T-helper 2 cell treated with Interferon-gamma antibody and Interleukin-4, amounts not matched to agents 100 ng/mL and 5 ng/mL, for 36 hours (primary cell): Measurements from ENCODE around the gene ABCG8. TPM values are rescaled to one million over a fixed set of nuclear protein-coding genes. Genes with fewer than 3 reads are reported as not detected.

Experiments
- intact Hi-C: fragments of 100-400 bp; cut with micrococcal nuclease; formaldehyde crosslinking; loops from one replicate; pipeline ENCODE4 v1.15.1; 2023
- total RNA-seq: library from RNA; stranded (reverse); gene quantifications from 2 replicates; pipeline ENCODE4 v1.2.3, GENCODE V29; 2022

ABCG8 gene
- total RNA-seq, 1 donor from 2014 or later, result not detected

- intact Hi-C loops, result no loop called here
These were observed 16.5 kb downstream of the ABCG8 start for GRCh38 chr2:43855292-43855691.

GRCh38 chr2:43872151-43872550, 33.4 kb downstream of the ABCG8 start:
- intact Hi-C loops, result loop anchor here (10.0 kb wide), 1 partner anchor 1083 kb away; no protein-coding TSS in a partner anchor

DNA sequence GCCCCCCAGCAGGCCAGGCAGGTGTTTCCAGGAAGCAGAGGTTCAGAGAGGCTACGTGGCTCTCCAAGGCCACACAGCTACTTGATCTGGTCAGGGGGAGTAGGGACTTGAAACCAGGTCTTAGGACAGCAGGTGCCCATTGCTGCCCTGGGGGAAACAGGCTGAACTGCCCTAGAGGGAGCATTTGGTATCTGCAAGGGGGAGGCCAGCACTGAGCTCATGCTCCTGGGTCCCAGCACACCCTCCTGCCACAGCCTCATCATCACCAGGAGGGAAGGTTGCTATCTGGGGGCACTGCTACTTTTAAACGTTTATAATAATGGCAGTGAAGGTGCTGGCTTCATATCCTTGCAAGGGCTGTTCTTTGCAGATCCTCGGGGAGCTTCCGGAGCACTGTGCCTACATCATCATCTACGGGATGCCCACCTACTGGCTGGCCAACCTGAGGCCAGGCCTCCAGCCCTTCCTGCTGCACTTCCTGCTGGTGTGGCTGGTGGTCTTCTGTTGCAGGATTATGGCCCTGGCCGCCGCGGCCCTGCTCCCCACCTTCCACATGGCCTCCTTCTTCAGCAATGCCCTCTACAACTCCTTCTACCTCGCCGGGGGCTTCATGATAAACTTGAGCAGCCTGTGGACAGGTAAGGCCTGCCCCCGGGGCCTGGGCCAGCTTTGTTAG, 36.1 kb downstream of the ABCG8 start:
- intact Hi-C loops, result loop anchor here (5.0 to 10.0 kb wide), 2 partner anchors 602 to 1080 kb away; no protein-coding TSS in a partner anchor

- intact Hi-C loops, result loop anchor here (1.0 to 10.0 kb wide), 3 partner anchors 266 to 1077 kb away; no protein-coding TSS in a partner anchor
These were observed 39.2 kb downstream of the ABCG8 start for GRCh38 chr2:43877782-43878464.

DNA sequence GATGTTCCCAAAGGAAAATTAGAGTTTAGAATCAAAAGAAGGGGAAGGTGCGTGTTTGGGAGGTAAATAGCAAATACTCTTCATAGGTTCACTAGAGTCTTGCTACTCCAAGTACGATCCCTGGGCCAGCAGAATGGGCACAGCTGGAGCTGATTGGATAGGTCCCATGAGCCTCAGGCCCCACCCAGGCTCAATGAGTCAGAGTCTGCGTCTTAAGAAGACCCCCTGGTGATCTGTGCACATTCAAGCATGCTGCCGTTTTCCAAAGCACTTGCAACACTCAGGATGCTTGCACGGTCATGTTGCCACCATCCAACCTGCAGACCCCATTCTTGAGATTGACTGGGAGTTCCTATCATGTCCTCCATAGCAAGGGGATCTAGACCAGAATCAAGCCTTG, 40.5 kb downstream of the ABCG8 start:
- intact Hi-C loops, result loop anchor here (5.0 to 10.0 kb wide), 2 partner anchors 598 to 1076 kb away; no protein-coding TSS in a partner anchor

GRCh38 chr2:43880471-43880870, 41.7 kb downstream of the ABCG8 start:
- intact Hi-C loops, result no loop called here

DNA sequence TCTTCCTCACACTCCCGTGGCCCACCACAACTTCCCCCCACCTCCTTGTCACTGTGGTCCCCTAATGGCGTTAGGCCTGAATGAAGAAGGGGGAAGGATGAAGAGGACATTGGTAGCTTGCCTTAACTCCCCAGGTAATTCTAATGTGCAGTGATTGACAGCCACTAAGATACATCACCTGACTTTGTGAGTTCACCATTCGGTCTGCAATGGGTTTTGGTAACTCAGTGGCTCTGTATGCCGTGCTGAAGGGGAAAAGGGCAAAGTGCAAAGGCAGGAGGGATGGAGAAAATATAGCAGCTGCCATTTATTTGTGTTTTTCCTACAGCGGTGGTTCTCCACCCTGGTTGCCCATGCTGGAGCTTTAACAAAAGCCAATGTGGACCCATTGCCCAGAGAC, 42.2 kb downstream of the ABCG8 start:
- intact Hi-C loops, result no loop called here

DNA sequence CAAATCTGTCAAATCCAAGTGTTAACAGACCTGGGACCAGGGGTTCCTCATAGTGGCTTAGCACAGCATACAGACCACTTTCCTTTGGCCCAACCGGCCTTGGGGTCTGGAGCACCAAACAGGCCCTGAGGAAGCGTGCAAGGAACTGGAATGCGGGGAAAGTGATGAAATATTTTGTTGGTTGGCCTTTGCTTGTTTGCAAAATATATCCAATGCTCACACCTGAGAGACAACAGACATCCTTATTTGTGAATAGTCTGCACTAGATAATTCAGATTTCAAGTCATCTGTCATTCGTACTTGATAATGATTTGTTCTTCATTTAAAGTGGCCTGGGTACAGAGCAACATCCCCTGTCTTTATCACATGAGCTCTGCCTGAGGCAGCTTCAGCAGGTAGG, 43.5 kb downstream of the ABCG8 start:
- intact Hi-C loops, result no loop called here

DNA sequence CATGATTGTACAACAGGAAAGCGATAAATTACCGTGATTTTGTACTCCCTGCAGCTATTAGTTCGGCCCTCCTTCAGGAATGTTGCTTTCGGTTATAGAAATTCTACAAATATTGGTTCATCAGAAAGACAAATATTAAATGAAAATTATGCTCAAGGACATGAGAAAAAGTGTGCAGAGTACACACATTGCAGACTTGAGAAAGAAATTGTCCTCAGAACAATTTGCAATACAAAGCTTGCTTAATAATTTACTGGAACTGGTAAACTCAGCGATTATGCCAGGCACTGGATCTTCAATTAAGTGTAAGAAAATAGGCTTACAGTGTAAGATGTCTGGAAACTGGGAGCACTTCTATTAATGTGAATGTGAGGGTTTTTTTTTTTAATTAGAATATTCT, 45.9 kb downstream of the ABCG8 start:
- intact Hi-C loops, result no loop called here

- intact Hi-C loops, result no loop called here
These were observed 46.4 kb downstream of the ABCG8 start for GRCh38 chr2:43885132-43885632.

- intact Hi-C loops, result no loop called here
These were observed 48.4 kb downstream of the ABCG8 start for GRCh38 chr2:43887176-43887575.

GRCh38 chr2:43889416-43889815, 50.6 kb downstream of the ABCG8 start:
- intact Hi-C loops, result no loop called here

DNA sequence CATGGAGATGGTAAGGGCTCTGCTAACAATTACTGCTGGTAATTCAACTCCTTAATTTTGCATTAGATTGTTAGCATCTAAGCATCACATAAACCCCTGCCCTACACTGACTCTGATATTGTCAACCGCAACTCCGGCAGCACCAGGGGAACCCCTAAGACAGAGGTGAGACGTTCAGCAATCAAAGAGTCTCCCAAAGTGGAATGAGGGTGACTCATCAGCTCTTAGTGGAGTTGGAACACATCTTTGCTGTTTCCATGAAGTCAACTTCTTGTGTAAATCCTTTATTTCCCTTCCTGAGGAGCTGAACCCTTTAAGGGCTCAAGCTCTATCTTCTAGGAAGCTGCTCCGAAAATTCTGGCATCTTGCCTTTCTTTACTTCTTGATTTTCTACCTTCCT, 52.1 kb downstream of the ABCG8 start:
- intact Hi-C loops, result no loop called here

GRCh38 chr2:43894743-43895142, 56.0 kb downstream of the ABCG8 start:
- intact Hi-C loops, result no loop called here

DNA sequence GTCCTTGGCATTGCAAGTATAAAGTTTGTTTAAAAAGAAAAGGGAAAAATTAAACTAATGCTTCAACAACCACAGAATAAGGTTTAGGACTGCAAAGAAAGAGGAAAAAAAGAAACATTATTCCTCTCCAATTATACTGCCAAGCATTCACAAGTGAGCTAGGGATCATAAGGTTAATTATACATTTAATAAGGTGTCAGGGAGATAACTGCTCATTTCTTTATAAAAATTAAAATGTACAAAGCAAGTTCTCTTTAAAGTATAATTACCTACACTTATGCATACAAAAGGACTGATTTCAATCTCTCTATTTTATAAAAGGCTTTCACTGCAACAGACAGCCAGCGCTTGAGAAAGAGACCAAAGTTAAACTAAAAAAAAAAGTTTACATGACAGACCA, 58.1 kb downstream of the ABCG8 start:
- intact Hi-C loops, result no loop called here

DNA sequence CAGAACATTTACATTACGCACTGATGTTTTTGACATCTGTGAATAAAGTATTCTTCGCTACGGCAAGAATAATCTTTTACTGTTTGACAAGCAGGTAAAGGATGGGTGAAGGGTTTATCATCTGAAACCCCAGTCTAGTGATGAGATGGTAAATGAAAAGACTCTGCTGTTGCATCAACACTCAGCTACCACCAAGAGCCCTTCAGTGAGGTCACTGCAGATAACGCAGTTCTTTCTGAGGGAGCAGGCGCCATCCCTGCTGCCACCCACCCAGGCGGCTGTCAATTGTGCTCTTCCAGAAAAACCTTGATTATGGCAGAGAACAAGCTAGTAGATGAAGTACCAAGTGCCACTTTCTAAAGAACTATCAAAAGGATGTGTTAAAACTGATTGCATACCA, 58.7 kb downstream of the ABCG8 start:
- intact Hi-C loops, result no loop called here

DNA sequence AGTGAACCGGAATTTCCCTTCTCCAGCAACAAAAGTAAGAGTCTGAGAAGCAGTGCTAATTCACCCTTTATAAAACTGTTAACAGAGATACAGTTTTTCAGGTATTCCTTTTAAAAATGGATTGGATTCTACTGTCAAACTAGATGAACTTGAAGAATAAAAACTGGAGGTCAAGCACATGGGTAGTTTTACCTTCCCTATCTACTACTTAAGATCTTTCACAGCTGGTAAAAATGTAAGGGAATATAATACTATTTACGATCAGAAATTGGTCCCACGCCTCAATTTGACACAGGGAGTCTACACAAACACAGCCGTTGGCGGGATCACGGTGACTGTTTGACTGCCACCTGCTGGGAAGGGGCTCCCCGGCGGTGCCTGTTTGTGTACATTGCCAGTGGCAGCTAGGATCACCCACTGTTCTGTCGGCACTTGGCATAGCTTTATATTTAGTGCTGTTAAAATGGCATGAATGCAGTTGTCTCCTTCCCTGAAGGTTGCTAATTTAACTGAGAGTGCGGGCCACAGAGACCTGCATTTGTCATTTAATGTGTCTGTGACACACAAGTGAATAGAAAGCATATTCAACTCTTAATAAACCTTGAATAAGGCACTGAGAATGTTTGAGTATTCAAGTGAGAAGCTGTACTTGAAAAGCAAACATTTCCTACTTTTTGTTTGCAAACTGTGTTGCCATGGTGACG, 59.5 kb downstream of the ABCG8 start:
- intact Hi-C loops, result no loop called here

- intact Hi-C loops, result no loop called here
These were observed 60.1 kb downstream of the ABCG8 start for GRCh38 chr2:43898838-43899346.

DNA sequence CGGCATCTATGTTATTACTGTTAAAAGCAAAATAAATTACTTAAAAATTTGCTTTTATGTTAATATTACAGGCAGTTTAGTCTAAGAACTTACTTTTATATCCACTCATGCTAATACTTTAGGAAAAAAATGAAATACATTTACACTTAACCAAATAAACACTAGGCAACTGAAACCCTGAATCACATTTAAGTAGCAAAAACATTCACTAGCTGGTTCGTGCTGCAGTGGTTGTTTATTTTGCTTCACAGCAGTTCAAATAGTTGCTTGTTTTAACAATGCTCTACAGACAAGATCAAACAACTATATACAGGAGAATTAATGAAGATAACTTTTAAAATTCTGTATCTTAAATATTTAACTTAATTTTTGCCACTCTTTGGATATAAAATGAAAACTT, 60.8 kb downstream of the ABCG8 start:
- intact Hi-C loops, result no loop called here

- intact Hi-C loops, result no loop called here
These were observed 66.6 kb downstream of the ABCG8 start for GRCh38 chr2:43905371-43905803.

DNA sequence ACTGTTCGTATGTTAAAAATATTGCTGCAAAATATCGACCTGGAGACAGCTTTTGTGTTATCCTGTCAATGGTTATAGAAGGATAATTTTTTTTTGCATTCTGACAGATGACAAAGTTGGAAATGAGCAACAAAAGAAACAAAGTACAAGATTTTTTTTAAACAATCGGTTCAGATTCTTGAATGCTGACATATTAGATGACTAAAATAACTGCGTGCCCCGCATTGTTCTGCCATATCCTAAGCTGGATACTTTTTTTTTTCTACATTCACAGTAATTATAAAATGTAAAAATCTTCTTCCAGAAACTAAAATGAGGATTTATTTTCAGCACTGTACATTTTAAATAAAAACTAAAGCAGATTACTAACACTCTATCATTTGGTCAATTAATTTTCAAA, 67.1 kb downstream of the ABCG8 start:
- intact Hi-C loops, result no loop called here
